Spleen (tissue), 11 donors: Measurements from ENCODE around the gene OPRL1. TPM values are rescaled to one million over a fixed set of nuclear protein-coding genes. Genes with fewer than 3 reads are reported as not detected.
A peak's percentile ranks its signal among the peaks of the same experiment; 100 is the strongest.

Source experiments
- DNase-seq: peaks from one replicate; pipeline ENCODE4 v3.0.0-alpha.2; 2020
- H3K27ac ChIP-seq, 8 donors: fragments of 200-600 bp; sonication (generic) in 7 of 8; 1 replicate in 4 of 8; 2 replicates in 4 of 8; pipeline versions ENCODE4 v1.5.0 to v1.8.0; 2016 to 2021; ENCODE audit warnings: inconsistent platforms in 4 of 8, mild to moderate bottlenecking in 4 of 8, moderate library complexity in 1 of 8
- H3K27me3 ChIP-seq, 7 donors: fragments of 200-600 bp; sonication (generic) in 6 of 7; replicated peaks in 1 of 7; 1 replicate in 4 of 7; 2 replicates in 3 of 7; pipeline versions ENCODE4 v1.5.0 to v1.8.0; 2016 to 2021; ENCODE audit warnings: inconsistent platforms in 3 of 7, mild to moderate bottlenecking in 1 of 7
- H3K36me3 ChIP-seq, 6 donors: fragments of 200-600 bp; sonication (generic) in 5 of 6; 1 replicate in 4 of 6; 2 replicates in 2 of 6; pipeline versions ENCODE4 v1.5.0 to v1.8.0; 2016 to 2021; ENCODE audit warnings: inconsistent platforms in 2 of 6
- H3K4me1 ChIP-seq, 6 donors: fragments of 200-600 bp; sonication (generic) in 5 of 6; 1 replicate in 3 of 6; 2 replicates in 3 of 6; pipeline versions ENCODE4 v1.5.0 to v1.8.0; 2016 to 2021; ENCODE audit warnings: inconsistent platforms in 3 of 6
- H3K4me3 ChIP-seq, 8 donors: fragments of 200-600 bp; sonication (generic) in 7 of 8; 1 replicate in 4 of 8; 2 replicates in 4 of 8; pipeline versions ENCODE4 v1.5.0 to v1.8.0; 2016 to 2021; ENCODE audit warnings: inconsistent platforms in 4 of 8, mild to moderate bottlenecking in 4 of 8, moderate library complexity in 2 of 8
- H3K9me3 ChIP-seq, 8 donors: fragments of 200-600 bp; sonication (generic) in 7 of 8; 1 replicate in 4 of 8; 2 replicates in 4 of 8; pipeline versions ENCODE4 v1.5.0 to v1.8.0; 2016 to 2021; ENCODE audit warnings: inconsistent platforms in 4 of 8
- POLR2A ChIP-seq, 3 donors: fragments of 450-650 bp; IDR thresholded peaks; one replicate each; pipeline ENCODE4 v1.5.1; 2017; ENCODE audit warnings: antibody characterized with exemption in 3 of 3, mild to moderate bottlenecking in 1 of 3
- POLR2AphosphoS5 ChIP-seq, 3 donors: sonication (generic); formaldehyde crosslinking; IDR thresholded peaks; one replicate each; pipeline ENCODE4 v1.5.1; 2017; ENCODE audit warnings: antibody characterized with exemption in 3 of 3
- WGBS, 5 donors: extraction: QIAGEN DNeasy Blood & Tissue Kit in 3 of 5; methylation state at CpG; one replicate each; pipeline versions ENCODE4 v1.1.5 to v1.1.7; 2013 to 2018; 5-methylcytosine and 5-hydroxymethylcytosine counted together
- intact Hi-C: fragments of 100-400 bp; cut with DNase I; formaldehyde crosslinking; loops from one replicate; pipeline ENCODE4 v1.15.0; 2023; ENCODE audit warnings: low total_unique reads
- polyA plus RNA-seq, 3 donors: library from polyadenylated mRNA; stranded (reverse); fragments of 200-250 nt; gene quantifications; one replicate each; pipeline ENCODE4 v1.2.1, GENCODE V29; 2013
- total RNA-seq, 7 donors: library from RNA; depleted of rRNA in 3 of 7; stranded (reverse); fragments of >200 nt in 3 of 7; fragmentation: NEBNext Ultra II Directional in 4 of 7; extraction: Animal tissue kit (Norgen Biotek cat#: 25700) in 4 of 7; gene quantifications; one replicate each; pipeline versions ENCODE4 v1.1.0 to v1.2.1, GENCODE V29; 2016 to 2021
- TF ChIP-seq, protein P1 (sequence below), 11 experiments: fragments of 200-600 bp in 7 of 11; fragments of 450-650 bp in 4 of 11; sonication (generic) in 4 of 11; IDR thresholded peaks in 8 of 11; conservative IDR thresholded peaks in 3 of 11; 1 replicate in 7 of 11; 2 replicates in 4 of 11; pipeline versions ENCODE4 v1.4.0 to v1.8.0; 2016 to 2021; ENCODE audit warnings: antibody characterized with exemption in 11 of 11, inconsistent platforms in 4 of 11, mild to moderate bottlenecking in 1 of 11
- donor health status: healthy with polysubstance abuse.
- donor health status: DM: no; HTN: no; CAD: no; lungs with moderate emphysema.
- donor health status: DM: no; HTN: no; CAD: no.
- donor health status: Bipolar disorder and iron deficiency.
- donor health status: healthy.
- donor health status: DM: no; HTN: no; CAD: no.
- donor health status: DM: yes; HTN: yes; CAD: no.

The OPRL1 gene
- total and polyA plus RNA-seq, 10 donors, result 1.9 to 7.9 (median 5.0) TPM

DNA sequence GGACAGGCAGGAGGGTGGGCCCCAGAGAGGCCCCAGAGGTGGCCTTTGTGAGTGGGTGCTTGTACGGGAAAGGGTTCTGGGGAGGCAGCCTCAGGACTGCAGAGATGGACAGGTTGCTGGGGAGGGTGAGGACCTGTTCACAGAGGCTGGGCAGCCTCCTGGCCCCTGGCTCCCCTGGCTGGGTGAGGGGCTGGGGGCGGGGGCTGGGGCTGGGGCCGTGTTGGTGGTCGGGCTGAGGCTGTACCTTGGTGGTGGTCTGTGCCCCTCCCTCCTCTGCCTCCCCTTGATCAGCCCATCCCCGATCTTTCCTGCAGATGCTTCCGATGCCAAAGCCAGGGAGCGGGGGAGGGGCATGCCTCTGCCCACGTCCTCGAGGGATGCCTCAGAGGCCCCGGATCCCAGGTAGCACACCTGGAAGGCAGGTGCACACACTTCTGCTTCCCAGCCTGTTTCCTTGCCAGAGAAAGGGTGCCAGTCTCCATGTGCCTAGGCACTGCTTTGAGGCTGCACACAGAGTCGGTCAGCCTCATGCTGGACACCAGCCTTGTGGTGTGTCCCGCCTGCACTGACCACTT lies 12.1 kb upstream of the OPRL1 start:
- DNase-seq, result no peak
- no peak for TF ChIP-seq POLR2AphosphoS5 (IDR thresholded peaks at IDR 0.05)
- TF ChIP-seq POLR2A (IDR thresholded peaks at IDR 0.05), result no peak
- TF ChIP-seq, protein P1, sequence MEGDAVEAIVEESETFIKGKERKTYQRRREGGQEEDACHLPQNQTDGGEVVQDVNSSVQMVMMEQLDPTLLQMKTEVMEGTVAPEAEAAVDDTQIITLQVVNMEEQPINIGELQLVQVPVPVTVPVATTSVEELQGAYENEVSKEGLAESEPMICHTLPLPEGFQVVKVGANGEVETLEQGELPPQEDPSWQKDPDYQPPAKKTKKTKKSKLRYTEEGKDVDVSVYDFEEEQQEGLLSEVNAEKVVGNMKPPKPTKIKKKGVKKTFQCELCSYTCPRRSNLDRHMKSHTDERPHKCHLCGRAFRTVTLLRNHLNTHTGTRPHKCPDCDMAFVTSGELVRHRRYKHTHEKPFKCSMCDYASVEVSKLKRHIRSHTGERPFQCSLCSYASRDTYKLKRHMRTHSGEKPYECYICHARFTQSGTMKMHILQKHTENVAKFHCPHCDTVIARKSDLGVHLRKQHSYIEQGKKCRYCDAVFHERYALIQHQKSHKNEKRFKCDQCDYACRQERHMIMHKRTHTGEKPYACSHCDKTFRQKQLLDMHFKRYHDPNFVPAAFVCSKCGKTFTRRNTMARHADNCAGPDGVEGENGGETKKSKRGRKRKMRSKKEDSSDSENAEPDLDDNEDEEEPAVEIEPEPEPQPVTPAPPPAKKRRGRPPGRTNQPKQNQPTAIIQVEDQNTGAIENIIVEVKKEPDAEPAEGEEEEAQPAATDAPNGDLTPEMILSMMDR (IDR thresholded peaks at IDR 0.05 in 8 of 11, conservative IDR thresholded peaks at IDR 0.05 in 3 of 11), result no peak
- Histone ChIP-seq H3K27me3 (no peaks in the 10 kb centered on the region), H3K4me3 (no peak overlapping the region), H3K36me3 (peaks cover 0 to 20% (median 13%) of the 10 kb centered on the region in 6 donors), H3K9me3 (no peaks in the 10 kb centered on the region), H3K4me1 (peaks cover 28 to 97% (median 87%) of the 10 kb centered on the region in 6 donors), H3K27ac (peak overlapping the region in 1 of 8 donors; percentile 39)
- WGBS, 5 donors, result 60 to 100% (median 62%) methylated on average over 1 to 12 of the region's 12 CpGs
- intact Hi-C loops, result no loop called here

DNA sequence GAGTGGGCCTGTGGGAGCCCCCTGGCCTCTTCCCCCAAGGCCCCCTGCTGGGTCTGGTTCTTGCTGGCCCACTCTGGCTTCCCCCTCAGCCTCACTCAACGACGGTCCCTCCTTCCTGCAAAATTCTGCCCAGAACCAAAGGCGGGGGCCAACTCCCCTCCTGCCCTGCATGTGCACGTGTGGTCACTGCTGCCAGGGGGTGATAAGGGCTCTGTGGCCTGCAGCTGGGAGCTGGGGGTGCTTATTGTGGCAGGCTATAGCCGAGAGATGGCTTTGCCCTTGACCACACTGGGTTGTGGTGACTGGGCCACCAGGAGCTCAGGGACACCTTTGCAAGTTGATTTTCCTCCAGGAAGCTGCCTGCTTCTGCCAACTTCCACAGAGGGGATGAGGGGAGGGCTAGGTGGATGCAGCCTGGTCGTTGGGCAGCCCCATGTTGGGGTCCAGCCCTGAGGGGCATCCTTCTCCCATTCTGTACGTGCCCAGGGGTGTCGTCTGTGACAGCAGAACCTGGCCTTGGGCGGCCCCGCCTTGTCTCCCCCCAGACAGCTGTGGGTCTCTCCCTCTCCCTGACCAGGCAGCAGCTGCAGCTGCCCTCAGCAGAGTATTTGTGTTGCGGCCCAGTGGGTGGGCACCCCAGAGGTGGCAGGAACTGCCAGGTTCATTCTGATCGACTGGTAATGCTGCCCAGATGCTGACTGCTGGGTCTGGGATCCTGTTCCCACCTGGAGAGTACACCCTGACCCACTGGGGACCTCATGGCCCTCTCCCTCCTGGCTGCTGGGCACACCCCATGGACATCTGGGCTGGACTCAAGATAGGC lies 11.3 kb upstream of the OPRL1 start:
- WGBS, 5 donors, result 47 to 65% (median 54%) methylated on average over 10 to 12 of the region's 12 CpGs
- Histone ChIP-seq H3K36me3 (peaks cover 0 to 28% (median 21%) of the 10 kb centered on the region in 6 donors), H3K4me1 (peaks cover 28 to 100% (median 87%) of the 10 kb centered on the region in 6 donors), H3K27ac (peak overlapping the region in 1 of 8 donors; percentile 39), H3K9me3 (no peaks in the 10 kb centered on the region), H3K4me3 (no peak overlapping the region), H3K27me3 (no peaks in the 10 kb centered on the region)
- DNase-seq, result no peak
- TF ChIP-seq, protein P1 (IDR thresholded peaks at IDR 0.05 in 8 of 11, conservative IDR thresholded peaks at IDR 0.05 in 3 of 11), result no peak
- TF ChIP-seq POLR2AphosphoS5 (IDR thresholded peaks at IDR 0.05), result peak in 2 of 3 donors; percentile 34 to 63
- intact Hi-C loops, result no loop called here

DNA sequence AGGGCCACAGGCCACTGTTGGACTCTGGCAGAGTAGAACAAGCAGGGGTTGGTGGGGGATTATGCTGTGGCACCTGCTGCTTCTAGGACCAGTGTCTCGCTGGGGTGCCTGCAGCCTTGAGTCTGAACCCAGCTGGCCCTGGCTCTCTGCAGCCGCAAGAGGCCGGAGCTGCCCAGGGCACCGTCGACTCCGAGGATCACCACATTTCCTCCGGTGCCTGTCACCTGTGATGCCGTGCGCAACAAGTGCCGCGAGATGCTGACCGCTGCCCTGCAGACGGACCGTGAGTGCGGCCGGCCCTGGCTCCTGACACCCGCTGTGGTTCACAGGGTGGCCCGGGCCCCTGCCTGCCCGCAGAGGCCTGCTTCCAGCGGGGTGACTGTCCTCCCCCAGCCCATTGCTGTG lies 10.7 kb upstream of the OPRL1 start:
- intact Hi-C loops, result no loop called here
- no peak for TF ChIP-seq POLR2AphosphoS5 (IDR thresholded peaks at IDR 0.05)
- TF ChIP-seq, protein P1 (IDR thresholded peaks at IDR 0.05 in 8 of 11, conservative IDR thresholded peaks at IDR 0.05 in 3 of 11), result no peak
- no peak for TF ChIP-seq POLR2A (IDR thresholded peaks at IDR 0.05)
- Histone ChIP-seq H3K4me1 (peaks cover 22 to 100% (median 84%) of the 10 kb centered on the region in 6 donors), H3K36me3 (peaks cover 0 to 34% (median 27%) of the 10 kb centered on the region in 6 donors), H3K27me3 (no peaks in the 10 kb centered on the region), H3K27ac (peak overlapping the region in 1 of 8 donors; percentile 39), H3K9me3 (no peaks in the 10 kb centered on the region), H3K4me3 (no peak overlapping the region)
- DNase-seq, result no peak
- WGBS, 5 donors, result 80 to 85% (median 82%) methylated on average over 10 to 20 of the region's 20 CpGs
